ENCODE measurements around the gene CTSW.
"Not testable (repeated sequence)": the region's sequence is repeated elsewhere in the genome, so short reads cannot be mapped to it uniquely, and the experiment has no call there.

CTSW gene

GRCh38 chr11:65886826-65887722 lies 7.4 kb downstream of the CTSW start:
- DNase-seq: no peak

- DNase-seq: no peak
These were observed 8.1 kb downstream of the CTSW start for GRCh38 chr11:65887723-65888162.

GRCh38 chr11:65888163-65888814 lies 8.7 kb downstream of the CTSW start, which contains the start of gene FIBP:
TSS of gene FIBP (minus strand) at chr11:65888471. CDS start at chr11:65888418, 53 bp downstream.
- DNase-seq: peak; percentile 73

GRCh38 chr11:65890324-65891218 lies 10.9 kb downstream of the CTSW start, which contains the start of gene CCDC85B:
TSS of gene CCDC85B (plus strand) at chr11:65890673. CDS start at chr11:65890784, 111 bp downstream.
- DNase-seq: peak; percentile 81

GRCh38 chr11:65891219-65892136 lies 11.8 kb downstream of the CTSW start:
- no peak for DNase-seq

GRCh38 chr11:65892137-65892540 lies 12.5 kb downstream of the CTSW start:
- not testable (repeated sequence) for DNase-seq

- DNase-seq: no peak
These were observed 13.2 kb downstream of the CTSW start for GRCh38 chr11:65892661-65893317.

GRCh38 chr11:65894034-65894591 lies 14.5 kb downstream of the CTSW start:
- DNase-seq: no peak

GRCh38 chr11:65895482-65895981 lies 15.9 kb downstream of the CTSW start:
- no peak for DNase-seq

- no peak for DNase-seq
These were observed 16.7 kb downstream of the CTSW start for GRCh38 chr11:65896034-65896999.

- DNase-seq: no peak
These were observed 17.4 kb downstream of the CTSW start for GRCh38 chr11:65897020-65897471.

- no peak for DNase-seq
These were observed 19.2 kb downstream of the CTSW start for GRCh38 chr11:65898656-65899355.

- no peak for DNase-seq
These were observed 19.9 kb downstream of the CTSW start for GRCh38 chr11:65899356-65900124.

GRCh38 chr11:65900125-65900898 lies 20.7 kb downstream of the CTSW start, which contains the start of gene FOSL1:
TSS of gene FOSL1 (minus strand) at chr11:65900388. CDS start at chr11:65900339, 49 bp downstream.
- no peak for DNase-seq

- DNase-seq: no peak
These were observed 21.2 kb downstream of the CTSW start for GRCh38 chr11:65900899-65901180.

GRCh38 chr11:65903068-65903481 lies 23.4 kb downstream of the CTSW start:
- no peak for DNase-seq

GRCh38 chr11:65903715-65904114 lies 24.1 kb downstream of the CTSW start:
- no peak for DNase-seq

All from NCI-H2081 treated with DMSO at 0.1 percent for 48 hours (cell line).